GM18909 (cell line): Measurements from ENCODE around the gene MGME1.
"Not testable (repeated sequence)": the region's sequence is repeated elsewhere in the genome, so short reads cannot be mapped to it uniquely, and the experiment has no call there.

Experiments
- ATAC-seq: cut with Tn5 transposase; IDR thresholded peaks from one replicate; pipeline ENCODE4 v1.9.1; 2021; ENCODE audit warnings: mild to moderate bottlenecking; ENCODE audit not compliant: unreplicated experiment, poor library complexity

MGME1 gene

GRCh38 chr20:18012901-18013300, 44.1 kb downstream of the MGME1 start:
- no peak for ATAC-seq

GRCh38 chr20:18014411-18014810, 45.6 kb downstream of the MGME1 start:
- ATAC-seq = no peak

GRCh38 chr20:18016772-18017171, 48.0 kb downstream of the MGME1 start:
- ATAC-seq = no peak

GRCh38 chr20:18018100-18018499, 49.3 kb downstream of the MGME1 start:
- ATAC-seq = no peak

- no peak for ATAC-seq
These were observed 50.2 kb downstream of the MGME1 start for GRCh38 chr20:18019068-18019467.

- no peak for ATAC-seq
These were observed 52.1 kb downstream of the MGME1 start for GRCh38 chr20:18020931-18021330.

- no peak for ATAC-seq
These were observed 55.8 kb downstream of the MGME1 start for GRCh38 chr20:18024606-18025127.

GRCh38 chr20:18027011-18027410, 58.2 kb downstream of the MGME1 start:
- not testable (repeated sequence) for ATAC-seq

GRCh38 chr20:18030020-18030419, 61.2 kb downstream of the MGME1 start:
- no peak for ATAC-seq

GRCh38 chr20:18031050-18031449, 62.2 kb downstream of the MGME1 start:
- no peak for ATAC-seq

- no peak for ATAC-seq
These were observed 63.2 kb downstream of the MGME1 start for GRCh38 chr20:18031888-18032509.

- ATAC-seq = no peak
These were observed 64.4 kb downstream of the MGME1 start for GRCh38 chr20:18032977-18033892.

GRCh38 chr20:18034039-18034438, 65.2 kb downstream of the MGME1 start:
- ATAC-seq = no peak

- no peak for ATAC-seq
These were observed 70.2 kb downstream of the MGME1 start for GRCh38 chr20:18039063-18039462.
